SIG-M5 treated with dmso at 0.1 percent for 504 hours (cell line): Measurements from ENCODE around the gene BMI1.

ENCODE experiments used
- DNase-seq: peaks from one replicate; lab custom pipeline; 2025; ENCODE audit not compliant: unreplicated experiment; lab: John Stamatoyannopoulos, UW

The BMI1 gene

GRCh38 chr10:22319547-22319979 lies 1.3 kb upstream of the BMI1 start:
- DNase-seq = no peak

GRCh38 chr10:22319980-22320558 lies 830 bp upstream of the BMI1 start:
- peak; percentile 20 for DNase-seq

GRCh38 chr10:22321156-22321923 lies 441 bp downstream of the BMI1 start:
- DNase-seq = peak; percentile 40

- no peak for DNase-seq
Measured at GRCh38 chr10:22321924-22322640, 1.2 kb downstream of the BMI1 start.

GRCh38 chr10:22322641-22323160 lies 1.8 kb downstream of the BMI1 start:
- no peak for DNase-seq

GRCh38 chr10:22323538-22324305 lies 2.8 kb downstream of the BMI1 start:
- no peak for DNase-seq

GRCh38 chr10:22324413-22324812 lies 3.5 kb downstream of the BMI1 start:
- no peak for DNase-seq

- DNase-seq = no peak
Measured at GRCh38 chr10:22324893-22325271, 4.0 kb downstream of the BMI1 start.

- no peak for DNase-seq
Measured at GRCh38 chr10:22325272-22326144, 4.6 kb downstream of the BMI1 start.

- no peak for DNase-seq
Measured at GRCh38 chr10:22326145-22326702, 5.3 kb downstream of the BMI1 start.

- no peak for DNase-seq
Measured at GRCh38 chr10:22329150-22329549, 8.3 kb downstream of the BMI1 start.

GRCh38 chr10:22332116-22332692 lies 11.3 kb downstream of the BMI1 start:
- no peak for DNase-seq

GRCh38 chr10:22333167-22333974 lies 12.5 kb downstream of the BMI1 start:
- DNase-seq = no peak

GRCh38 chr10:22333975-22334282 lies 13.0 kb downstream of the BMI1 start:
- DNase-seq = no peak

- DNase-seq = no peak
Measured at GRCh38 chr10:22334414-22335172, 13.7 kb downstream of the BMI1 start.

- no peak for DNase-seq
Measured at GRCh38 chr10:22335173-22335933, 14.5 kb downstream of the BMI1 start.

- DNase-seq = no peak
Measured at GRCh38 chr10:22338185-22338900, 17.4 kb downstream of the BMI1 start.
